ENCODE results near the gene CCSER1.

DNA sequence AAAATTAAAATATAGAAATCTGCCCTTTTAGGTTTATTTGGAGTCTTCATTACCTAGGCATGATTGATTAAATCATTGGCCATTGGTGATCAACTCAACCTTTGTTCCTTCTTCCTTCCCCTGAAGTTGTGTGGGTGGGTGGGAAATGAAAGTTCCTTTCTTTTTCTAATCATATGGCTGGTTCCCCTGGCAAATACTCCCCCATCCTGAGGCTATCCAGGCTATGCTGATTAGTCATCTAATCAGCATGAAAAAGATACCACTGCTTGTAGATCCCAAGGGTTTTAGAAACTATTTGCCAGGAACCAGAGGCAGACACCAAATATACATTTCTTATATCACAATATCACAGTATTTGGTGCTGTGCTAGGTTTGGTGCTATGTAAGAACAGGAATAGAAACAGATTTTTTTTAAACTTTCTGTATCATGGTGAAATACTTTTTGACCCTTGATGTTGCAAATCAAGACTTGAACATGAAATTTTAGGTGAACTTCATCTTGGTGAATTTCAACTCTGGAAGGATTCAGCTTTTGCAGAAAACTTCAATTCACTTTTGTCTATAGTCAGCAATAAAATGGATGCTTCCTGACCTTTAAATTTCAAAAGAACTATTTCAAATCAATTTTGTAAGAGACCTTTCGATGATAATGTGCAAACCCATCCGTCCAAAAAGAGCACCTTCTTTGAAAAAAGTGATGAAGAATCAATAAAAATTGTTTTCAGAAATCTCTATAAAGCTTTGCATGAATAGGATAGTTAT is 71.1 kb downstream of the CCSER1 start:
- TF ChIP-seq POLR2A (IDR thresholded peaks at IDR 0.05; ENCODE audit: low read depth): no peak
- TF ChIP-seq POLR2AphosphoS5 (IDR thresholded peaks at IDR 0.05): no peak
- no peak for TF ChIP-seq EP300 (IDR thresholded peaks at IDR 0.05)

Measured in esophagus muscularis mucosa (tissue), 3 donors.